Glutamatergic neuron (in vitro differentiated cells): ENCODE data around the gene PRPF6. TPM values are rescaled to one million over a fixed set of nuclear protein-coding genes. Genes with fewer than 3 reads are reported as not detected.

ENCODE experiments used
- DNase-seq: peaks from one replicate; pipeline ENCODE4 v3.0.0; 2022
- H3K27ac Mint-ChIP-seq: one replicate; pipeline ENCODE4 v1.8.0; 2020; ENCODE audit warnings: mild to moderate bottlenecking, mixed read lengths, inconsistent platforms; ENCODE audit not compliant: unreplicated experiment
- H3K27me3 Mint-ChIP-seq: one replicate; pipeline ENCODE4 v1.8.0; 2020; ENCODE audit warnings: mild to moderate bottlenecking, moderate library complexity, mixed read lengths, inconsistent platforms; ENCODE audit not compliant: unreplicated experiment
- H3K36me3 Mint-ChIP-seq: one replicate; pipeline ENCODE4 v1.8.0; 2020; ENCODE audit warnings: mild to moderate bottlenecking, mixed read lengths, inconsistent platforms; ENCODE audit not compliant: unreplicated experiment
- H3K4me1 Mint-ChIP-seq: one replicate; pipeline ENCODE4 v1.8.0; 2020; ENCODE audit warnings: mild to moderate bottlenecking, low read depth, mixed read lengths, inconsistent platforms; ENCODE audit not compliant: unreplicated experiment
- H3K4me3 Mint-ChIP-seq: one replicate; pipeline ENCODE4 v1.8.0; 2020; ENCODE audit warnings: mild to moderate bottlenecking, mixed read lengths, inconsistent platforms; ENCODE audit not compliant: unreplicated experiment
- H3K9me3 Mint-ChIP-seq: one replicate; pipeline ENCODE4 v1.8.0; 2020; ENCODE audit warnings: mild to moderate bottlenecking, moderate library complexity, mixed read lengths, inconsistent platforms; ENCODE audit not compliant: unreplicated experiment
- total RNA-seq: library from RNA; stranded (reverse); fragmentation: NEBNext Ultra II Directional; extraction: Animal tissue kit (Norgen Biotek cat#: 25700); gene quantifications from one replicate; pipeline ENCODE4 v1.2.1, GENCODE V29; 2021; ENCODE audit not compliant: unreplicated experiment
- TF ChIP-seq, protein P1 (sequence below): fragments of 200-600 bp; sonication (generic); IDR thresholded peaks from one replicate; pipeline ENCODE4 v1.5.0; 2021; ENCODE audit not compliant: partially characterized antibody, unreplicated experiment

The PRPF6 gene
- total RNA-seq, 1 donor from 2014 or later = 60.9 TPM

DNA sequence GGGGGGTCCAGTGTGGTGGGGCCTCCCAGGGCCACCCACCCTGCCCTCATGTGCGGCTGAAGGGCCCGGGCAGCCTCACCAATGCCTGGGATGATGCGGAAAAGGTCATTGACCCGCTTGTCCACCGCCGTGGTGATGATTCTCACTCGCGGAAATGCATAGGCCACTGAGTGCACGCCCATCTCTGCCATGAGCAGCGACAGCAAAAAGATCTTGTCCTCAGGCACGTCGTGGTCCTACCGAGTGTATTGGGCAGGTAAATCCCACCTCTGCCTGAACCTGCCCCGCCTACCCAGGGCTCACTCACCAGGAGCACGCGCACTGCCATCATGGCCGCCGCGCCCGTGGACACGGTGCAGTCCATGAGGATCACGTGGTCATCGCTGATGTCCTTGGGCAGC lies 40.9 kb upstream of the PRPF6 start:
- peaks cover 3% of the 10 kb centered on the region for H3K4me1 Mint-ChIP-seq
- H3K36me3 Mint-ChIP-seq = no peaks in the 10 kb centered on the region
- no peak for DNase-seq
- no peak overlapping the region for H3K27ac Mint-ChIP-seq
- H3K27me3 Mint-ChIP-seq = peaks cover 10% of the 10 kb centered on the region
- TF ChIP-seq, protein P1, sequence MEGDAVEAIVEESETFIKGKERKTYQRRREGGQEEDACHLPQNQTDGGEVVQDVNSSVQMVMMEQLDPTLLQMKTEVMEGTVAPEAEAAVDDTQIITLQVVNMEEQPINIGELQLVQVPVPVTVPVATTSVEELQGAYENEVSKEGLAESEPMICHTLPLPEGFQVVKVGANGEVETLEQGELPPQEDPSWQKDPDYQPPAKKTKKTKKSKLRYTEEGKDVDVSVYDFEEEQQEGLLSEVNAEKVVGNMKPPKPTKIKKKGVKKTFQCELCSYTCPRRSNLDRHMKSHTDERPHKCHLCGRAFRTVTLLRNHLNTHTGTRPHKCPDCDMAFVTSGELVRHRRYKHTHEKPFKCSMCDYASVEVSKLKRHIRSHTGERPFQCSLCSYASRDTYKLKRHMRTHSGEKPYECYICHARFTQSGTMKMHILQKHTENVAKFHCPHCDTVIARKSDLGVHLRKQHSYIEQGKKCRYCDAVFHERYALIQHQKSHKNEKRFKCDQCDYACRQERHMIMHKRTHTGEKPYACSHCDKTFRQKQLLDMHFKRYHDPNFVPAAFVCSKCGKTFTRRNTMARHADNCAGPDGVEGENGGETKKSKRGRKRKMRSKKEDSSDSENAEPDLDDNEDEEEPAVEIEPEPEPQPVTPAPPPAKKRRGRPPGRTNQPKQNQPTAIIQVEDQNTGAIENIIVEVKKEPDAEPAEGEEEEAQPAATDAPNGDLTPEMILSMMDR = no peak
- H3K9me3 Mint-ChIP-seq = no peaks in the 10 kb centered on the region
- H3K4me3 Mint-ChIP-seq = peak overlapping the region; percentile 34

GRCh38 chr20:63940472-63941266 lies 40.3 kb upstream of the PRPF6 start:
- Mint-ChIP-seq H3K9me3 (no peaks in the 10 kb centered on the region), H3K27me3 (peaks cover 10% of the 10 kb centered on the region), H3K4me1 (peaks cover 3% of the 10 kb centered on the region), H3K36me3 (no peaks in the 10 kb centered on the region), H3K4me3 (peak overlapping the region; percentile 76), H3K27ac (no peak overlapping the region)
- TF ChIP-seq, protein P1 = no peak
- no peak for DNase-seq

- peaks cover 3% of the 10 kb centered on the region for H3K4me1 Mint-ChIP-seq
- TF ChIP-seq, protein P1 = no peak
- H3K4me3 Mint-ChIP-seq = peak overlapping the region; percentile 76
- H3K36me3 Mint-ChIP-seq = no peaks in the 10 kb centered on the region
- DNase-seq = peak; percentile 78
- H3K27ac Mint-ChIP-seq = no peak overlapping the region
- H3K27me3 Mint-ChIP-seq = peaks cover 10% of the 10 kb centered on the region
- H3K9me3 Mint-ChIP-seq = no peaks in the 10 kb centered on the region
Observed at GRCh38 chr20:63941282-63942081, 39.5 kb upstream of the PRPF6 start.

GRCh38 chr20:63942250-63942951 lies 38.5 kb upstream of the PRPF6 start:
- Mint-ChIP-seq H3K4me1 (peaks cover 9% of the 10 kb centered on the region), H3K27ac (peak overlapping the region; percentile 68), H3K4me3 (no peak overlapping the region), H3K9me3 (no peaks in the 10 kb centered on the region), H3K36me3 (no peaks in the 10 kb centered on the region), H3K27me3 (peaks cover 16% of the 10 kb centered on the region)
- TF ChIP-seq, protein P1 = no peak
- DNase-seq = peak; percentile 82
